K562 (cell line): ENCODE results near the gene SLC39A11. TPM values are rescaled to one million over a fixed set of nuclear protein-coding genes. Genes with fewer than 3 reads are reported as not detected.

ENCODE experiments used
- ATAC-seq: fragments of 200-7000 bp; cut with Tn5 transposase; 3 replicates; pipeline ENCODE4 v1.9.1; 2020; ENCODE audit warnings: moderate library complexity
- BruUV-seq: library from RNA; stranded (reverse); fragments of 400-500 nt; replicated peaks from 2 replicates; lab custom pipeline; 2021; lab: Mats Ljungman, UMichigan
- CTCF ChIA-PET: fragments of 300-600 bp; formaldehyde crosslinking; extraction: SDS; loops from one replicate; lab custom pipeline; 2021; ENCODE audit warnings: low intra/inter-chr PET ratio; lab: Yijun Ruan, JAX
- POLR2A ChIA-PET: fragments of 300-600, 350-650 bp; sonication (Branson Sonifier 250); formaldehyde crosslinking; extraction: SDS; loops from one replicate; lab custom pipeline; 2021; ENCODE audit warnings: antibody characterized with exemption, inconsistent platforms; lab: Yijun Ruan, JAX
- DNase-seq, 4 experiments: peaks; one replicate each; pipeline versions ENCODE4 v3.0.0 to v3.0.0-alpha.2; 2011 to 2018; ENCODE audit warnings: low spot score in 3 of 4, mixed read lengths in 3 of 4; ENCODE audit errors: extremely low read depth in 1 of 4
- FAIRE-seq: peaks from 2 replicates; lab custom pipeline; 2011; peaks lifted over from hg19 to GRCh38; lab: Jason Lieb, UNC
- H2AFZ ChIP-seq: 2 replicates; pipeline ENCODE4 v1.6.0; 2011; ENCODE audit warnings: low read depth, low read length, control low read depth, inconsistent platforms
- H3K27ac ChIP-seq: fragments of 200-600 bp; 3 replicates; pipeline ENCODE4 v1.8.0; 2011; ENCODE audit warnings: low read depth, mild to moderate bottlenecking, control low read depth, inconsistent platforms, low read length, moderate library complexity, mixed read lengths; ENCODE audit errors: extremely low read depth
- H3K27me3 ChIP-seq, 2 experiments: fragments of 300-600 bp in 1 of 2; 2 replicates in 1 of 2; 3 replicates in 1 of 2; pipeline versions ENCODE4 v1.6.0 to v1.8.0; 2011; ENCODE audit warnings: inconsistent platforms in 2 of 2, low read length in 2 of 2, mild to moderate bottlenecking in 1 of 2, mixed read lengths in 1 of 2, moderate library complexity in 1 of 2; ENCODE audit not compliant: control insufficient read depth in 2 of 2, insufficient read depth in 2 of 2
- H3K36me3 ChIP-seq: fragments of 300-600 bp; 3 replicates; pipeline ENCODE4 v1.8.0; 2011; ENCODE audit warnings: mild to moderate bottlenecking, low read length, inconsistent platforms; ENCODE audit not compliant: control insufficient read depth, insufficient read depth
- H3K4me1 ChIP-seq, 2 experiments: fragments of 200-600 bp in 1 of 2; replicated peaks in 1 of 2; 2 replicates in 1 of 2; 3 replicates in 1 of 2; pipeline versions ENCODE4 v1.5.1 to v1.8.0; 2011; ENCODE audit warnings: inconsistent platforms in 2 of 2, low read length in 2 of 2, mild to moderate bottlenecking in 1 of 2, mixed read lengths in 1 of 2, moderate library complexity in 1 of 2; ENCODE audit not compliant: control insufficient read depth in 2 of 2, insufficient read depth in 2 of 2
- H3K4me2 ChIP-seq: 2 replicates; pipeline ENCODE4 v1.6.1; 2011; ENCODE audit warnings: low read length, control low read depth, inconsistent platforms, mixed read lengths; ENCODE audit not compliant: insufficient read depth
- H3K4me3 ChIP-seq: fragments of 200-600 bp; sonication (generic), shearing (Covaris generic); 2 replicates; pipeline ENCODE4 v1.5.1; 2016; ENCODE audit warnings: control low read depth, inconsistent platforms
- H3K79me2 ChIP-seq: fragments of 200-600 bp; 3 replicates; pipeline ENCODE4 v1.8.0; 2011; ENCODE audit warnings: low read length, inconsistent platforms; ENCODE audit not compliant: control insufficient read depth, insufficient read depth
- H3K9ac ChIP-seq, 2 experiments: 2 replicates each; pipeline versions ENCODE4 v1.6.0 to v1.6.1; 2011; ENCODE audit warnings: low read depth in 2 of 2, low read length in 2 of 2, control low read depth in 1 of 2, inconsistent platforms in 1 of 2, mild to moderate bottlenecking in 1 of 2, mixed read lengths in 1 of 2; ENCODE audit not compliant: insufficient read depth in 1 of 2
- H3K9me1 ChIP-seq: one replicate; pipeline ENCODE4 v1.6.0; 2011; ENCODE audit warnings: inconsistent platforms, mild to moderate bottlenecking, low read length, moderate library complexity; ENCODE audit not compliant: control insufficient read depth, insufficient read depth
- H3K9me3 ChIP-seq: replicated peaks from 2 replicates; pipeline ENCODE4 v1.5.1; 2011; ENCODE audit warnings: low read depth, low read length, inconsistent platforms; ENCODE audit not compliant: control insufficient read depth, insufficient read depth
- H4K20me1 ChIP-seq: replicated peaks from 2 replicates; pipeline ENCODE4 v1.6.1; 2011; ENCODE audit warnings: low read length, inconsistent platforms, mixed read lengths; ENCODE audit not compliant: control insufficient read depth, insufficient read depth
- ARID1B ChIP-seq: fragments of 450-650 bp; IDR thresholded peaks from 2 replicates; pipeline ENCODE4 v1.6.1; 2016; ENCODE audit warnings: antibody characterized with exemption, mild to moderate bottlenecking, inconsistent platforms
- CREM ChIP-seq: IDR thresholded peaks from 2 replicates; pipeline ENCODE4 v1.6.1; 2014; ENCODE audit warnings: antibody characterized with exemption, low read depth
- EP300 ChIP-seq: IDR thresholded peaks from 2 replicates; pipeline ENCODE4 v1.6.1; 2012; ENCODE audit warnings: low read length, improper control_type of control experiment
- GABPB2 ChIP-seq: fragments of 250-450 bp; sonication (Bioruptor Pico); conservative IDR thresholded peaks from 2 replicates; pipeline ENCODE4 v1.5.1; 2021; ENCODE audit warnings: mild to moderate bottlenecking
- PRMT5 ChIP-seq: sonication (generic); formaldehyde crosslinking; IDR thresholded peaks from 2 replicates; pipeline ENCODE4 v1.5.0; 2020; ENCODE audit warnings: missing genetic modification reagents
- SMARCE1 ChIP-seq: fragments of 450-650 bp; IDR thresholded peaks from 2 replicates; pipeline ENCODE4 v1.7.1; 2016; ENCODE audit warnings: mild to moderate bottlenecking
- SRSF9 ChIP-seq: fragments of 200-400 bp; formaldehyde crosslinking; IDR thresholded peaks from 2 replicates; pipeline ENCODE4 v1.6.1; 2017; ENCODE audit warnings: low read depth, low read length, borderline replicate concordance
- ZBED1 ChIP-seq: IDR thresholded peaks from 2 replicates; pipeline ENCODE4 v1.6.1; 2014
- ZNF239 ChIP-seq: fragments of 250-450 bp; sonication (Bioruptor Pico); IDR thresholded peaks from 2 replicates; pipeline ENCODE4 v1.4.0; 2020; ENCODE audit warnings: mild to moderate bottlenecking
- WGBS: fragments of 100-300 bp; shearing (Covaris generic); methylation state at CpG from one replicate; pipeline ENCODE4 v1.1.6; 2016; ENCODE audit warnings: low coverage, mixed read lengths; ENCODE audit not compliant: insufficient coverage; ENCODE audit errors: missing lambda C conversion rate; 5-methylcytosine and 5-hydroxymethylcytosine counted together
- in situ Hi-C: fragments of 300-500 bp; cut with MboI; formaldehyde crosslinking; loops from 4 replicates; pipeline ENCODE4 v1.15.0; 2018; ENCODE audit warnings: inconsistent platforms, mixed read lengths
- intact Hi-C: fragments of 100-400 bp; cut with micrococcal nuclease; formaldehyde crosslinking; loops from 2 replicates; pipeline ENCODE4 v1.14.2; 2022
- polyA plus RNA-seq, 8 experiments: library from polyadenylated mRNA; depleted of rRNA in 4 of 8; stranded (reverse) in 5 of 8; unstranded in 3 of 8; fragments of >200 nt; fragmentation: Nextera tagmentation in 2 of 8; fragmentation: Illumina TruSeq in 1 of 8; extraction: Ambion mirVana in 2 of 8; extraction: Trizol in 1 of 8; gene quantifications; 2 replicates each; pipeline versions ENCODE4 v1.2.1 to v1.2.3, GENCODE V29; 2011 to 2014; ENCODE audit warnings: inconsistent platforms in 1 of 8, missing spikeins in 1 of 8
- total RNA-seq, 7 experiments: library from RNA; depleted of rRNA in 6 of 7; stranded (reverse); fragments of >200 nt in 6 of 7; fragmentation: Illumina TruSeq in 2 of 7; extraction: Trizol in 2 of 7; gene quantifications; 2 replicates each; pipeline versions ENCODE4 v1.2.1 to v1.2.3, GENCODE V29; 2011 to 2021; ENCODE audit warnings: low replicate concordance in 1 of 7
- TF ChIP-seq, protein P1 (sequence below): IDR thresholded peaks from 2 replicates; pipeline ENCODE4 v1.6.1; 2014; ENCODE audit warnings: antibody characterized with exemption
- TF ChIP-seq, protein P2 (sequence below): sonication (generic); formaldehyde crosslinking; IDR thresholded peaks from 2 replicates; pipeline ENCODE4 v1.8.1; 2023; ENCODE audit warnings: mild to moderate bottlenecking, missing genetic modification reagents
- TF ChIP-seq, protein P3 (sequence below): fragments of 450-650 bp; conservative IDR thresholded peaks from 2 replicates; pipeline ENCODE4 v1.6.1; 2016; ENCODE audit warnings: missing genetic modification characterization, low read depth, mild to moderate bottlenecking, missing compliant biosample characterization, moderate library complexity
- TF ChIP-seq, protein P4 (sequence below): fragments of 250-450 bp; sonication (Bioruptor Pico); IDR thresholded peaks from 2 replicates; pipeline ENCODE4 v1.8.0; 2022; ENCODE audit warnings: inconsistent platforms

The SLC39A11 gene
- total and polyA plus RNA-seq, 9 of the 15 experiments (the other 6 are each of a cell fraction or from before 2014, with no cell fraction given) = 10.5 to 26.4 (median 13.4) TPM

DNA sequence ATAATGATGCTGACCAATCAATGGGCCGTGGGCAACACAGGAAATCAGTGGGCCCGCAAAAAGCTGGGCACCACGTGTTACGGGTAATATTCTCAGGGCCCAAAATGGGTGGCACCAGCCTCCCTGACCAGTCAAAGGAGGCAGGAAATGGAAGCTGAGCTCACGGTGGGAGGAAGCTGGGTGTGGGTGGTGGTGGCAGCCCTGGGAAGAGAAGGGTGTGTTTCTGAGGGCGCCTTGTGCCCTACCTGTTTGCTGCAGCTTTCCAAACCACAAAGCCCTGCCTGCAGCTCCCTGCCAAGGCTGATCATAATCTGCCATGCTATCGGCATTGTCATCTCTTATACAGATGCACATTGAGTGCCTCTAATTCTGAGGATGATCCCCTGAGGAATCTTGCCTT is 457.9 kb downstream of the SLC39A11 start:
- Histone ChIP-seq H4K20me1 (no peaks in the 10 kb centered on the region; the same call in 1 of the 2 replicates), H3K4me3 (no peak overlapping the region), H3K4me1 (no peaks in the 10 kb centered on the region; a peak in 1 of 5 replicates), H2AFZ (no peak overlapping the region), H3K9me1 (no peaks in the 10 kb centered on the region), H3K4me2 (no peak overlapping the region), H3K79me2 (no peaks in the 10 kb centered on the region), H3K27ac (no peak overlapping the region), H3K9me3 (no peaks in the 10 kb centered on the region), H3K27me3 (peaks cover 27 to 49% of the 10 kb centered on the region in 2 experiments), H3K9ac (no peak overlapping the region), H3K36me3 (no peaks in the 10 kb centered on the region)
- ChIA-PET CTCF (interaction anchor here (0.7 kb wide), 1 partner anchor 509 kb away, joined by 3 read pairs; no protein-coding TSS in a partner anchor), POLR2A (no interaction called here)
- in situ Hi-C loops = no loop called here
- 0% methylated on average over 7 of the region's 7 CpGs for WGBS
- BruUV-seq = no TSS peak
- ATAC-seq (no peak), DNase-seq (no peak), FAIRE-seq (no peak)
- TF ChIP-seq SRSF9 (no peak), PRMT5 (CRISPR knock-in tag) (no peak), EP300 (no peak), CREM (no peak), ZBED1 (no peak), SMARCE1 (no peak), ARID1B (no peak), ZNF239 (CRISPR knock-in tag) (no peak), GABPB2 (CRISPR knock-in tag) (no peak)
- TF ChIP-seq, protein P1, sequence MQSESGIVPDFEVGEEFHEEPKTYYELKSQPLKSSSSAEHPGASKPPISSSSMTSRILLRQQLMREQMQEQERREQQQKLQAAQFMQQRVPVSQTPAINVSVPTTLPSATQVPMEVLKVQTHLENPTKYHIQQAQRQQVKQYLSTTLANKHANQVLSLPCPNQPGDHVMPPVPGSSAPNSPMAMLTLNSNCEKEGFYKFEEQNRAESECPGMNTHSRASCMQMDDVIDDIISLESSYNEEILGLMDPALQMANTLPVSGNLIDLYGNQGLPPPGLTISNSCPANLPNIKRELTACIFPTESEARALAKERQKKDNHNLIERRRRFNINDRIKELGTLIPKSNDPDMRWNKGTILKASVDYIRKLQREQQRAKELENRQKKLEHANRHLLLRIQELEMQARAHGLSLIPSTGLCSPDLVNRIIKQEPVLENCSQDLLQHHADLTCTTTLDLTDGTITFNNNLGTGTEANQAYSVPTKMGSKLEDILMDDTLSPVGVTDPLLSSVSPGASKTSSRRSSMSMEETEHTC = no peak
- TF ChIP-seq, protein P2, sequence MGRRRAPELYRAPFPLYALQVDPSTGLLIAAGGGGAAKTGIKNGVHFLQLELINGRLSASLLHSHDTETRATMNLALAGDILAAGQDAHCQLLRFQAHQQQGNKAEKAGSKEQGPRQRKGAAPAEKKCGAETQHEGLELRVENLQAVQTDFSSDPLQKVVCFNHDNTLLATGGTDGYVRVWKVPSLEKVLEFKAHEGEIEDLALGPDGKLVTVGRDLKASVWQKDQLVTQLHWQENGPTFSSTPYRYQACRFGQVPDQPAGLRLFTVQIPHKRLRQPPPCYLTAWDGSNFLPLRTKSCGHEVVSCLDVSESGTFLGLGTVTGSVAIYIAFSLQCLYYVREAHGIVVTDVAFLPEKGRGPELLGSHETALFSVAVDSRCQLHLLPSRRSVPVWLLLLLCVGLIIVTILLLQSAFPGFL (CRISPR knock-in tag) = no peak
- TF ChIP-seq, protein P3, sequence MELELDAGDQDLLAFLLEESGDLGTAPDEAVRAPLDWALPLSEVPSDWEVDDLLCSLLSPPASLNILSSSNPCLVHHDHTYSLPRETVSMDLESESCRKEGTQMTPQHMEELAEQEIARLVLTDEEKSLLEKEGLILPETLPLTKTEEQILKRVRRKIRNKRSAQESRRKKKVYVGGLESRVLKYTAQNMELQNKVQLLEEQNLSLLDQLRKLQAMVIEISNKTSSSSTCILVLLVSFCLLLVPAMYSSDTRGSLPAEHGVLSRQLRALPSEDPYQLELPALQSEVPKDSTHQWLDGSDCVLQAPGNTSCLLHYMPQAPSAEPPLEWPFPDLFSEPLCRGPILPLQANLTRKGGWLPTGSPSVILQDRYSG = no peak
- TF ChIP-seq, protein P4, sequence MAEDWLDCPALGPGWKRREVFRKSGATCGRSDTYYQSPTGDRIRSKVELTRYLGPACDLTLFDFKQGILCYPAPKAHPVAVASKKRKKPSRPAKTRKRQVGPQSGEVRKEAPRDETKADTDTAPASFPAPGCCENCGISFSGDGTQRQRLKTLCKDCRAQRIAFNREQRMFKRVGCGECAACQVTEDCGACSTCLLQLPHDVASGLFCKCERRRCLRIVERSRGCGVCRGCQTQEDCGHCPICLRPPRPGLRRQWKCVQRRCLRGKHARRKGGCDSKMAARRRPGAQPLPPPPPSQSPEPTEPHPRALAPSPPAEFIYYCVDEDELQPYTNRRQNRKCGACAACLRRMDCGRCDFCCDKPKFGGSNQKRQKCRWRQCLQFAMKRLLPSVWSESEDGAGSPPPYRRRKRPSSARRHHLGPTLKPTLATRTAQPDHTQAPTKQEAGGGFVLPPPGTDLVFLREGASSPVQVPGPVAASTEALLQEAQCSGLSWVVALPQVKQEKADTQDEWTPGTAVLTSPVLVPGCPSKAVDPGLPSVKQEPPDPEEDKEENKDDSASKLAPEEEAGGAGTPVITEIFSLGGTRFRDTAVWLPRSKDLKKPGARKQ (CRISPR knock-in tag) = no peak
- intact Hi-C loops = no loop called here
